GM21447 (cell line): ENCODE results near the gene CST7.
"Not testable (repeated sequence)": the region's sequence is repeated elsewhere in the genome, so short reads cannot be mapped to it uniquely, and the experiment has no call there.

Experiments
- ATAC-seq: cut with Tn5 transposase; IDR thresholded peaks from one replicate; pipeline ENCODE4 v1.9.1; 2021; ENCODE audit not compliant: unreplicated experiment

Gene CST7

GRCh38 chr20:25000268-25000801, 51.3 kb downstream of the CST7 start:
- no peak for ATAC-seq

- ATAC-seq, result not testable (repeated sequence)
Observed at GRCh38 chr20:25001323-25001722, 52.3 kb downstream of the CST7 start.

GRCh38 chr20:25003002-25003401, 53.9 kb downstream of the CST7 start:
- no peak for ATAC-seq

GRCh38 chr20:25005220-25005619, 56.2 kb downstream of the CST7 start:
- no peak for ATAC-seq

GRCh38 chr20:25005661-25006060, 56.6 kb downstream of the CST7 start:
- no peak for ATAC-seq

- no peak for ATAC-seq
Observed at GRCh38 chr20:25006431-25007167, 57.5 kb downstream of the CST7 start.

- no peak for ATAC-seq
Observed at GRCh38 chr20:25007491-25008305, 58.6 kb downstream of the CST7 start.

GRCh38 chr20:25008388-25009217, 59.5 kb downstream of the CST7 start:
- no peak for ATAC-seq
